GM23338 (cell line): ENCODE results near the gene TRIO. TPM values are rescaled to one million over a fixed set of nuclear protein-coding genes. Genes with fewer than 3 reads are reported as not detected.

Experiments used
- ATAC-seq: fragments of 200-7000 bp; cut with Tn5 transposase; 3 replicates; pipeline ENCODE4 v1.9.1; 2020
- DNase-seq: peaks from one replicate; pipeline ENCODE4 v3.0.0-alpha.2; 2015; ENCODE audit warnings: low spot score
- H2AFZ ChIP-seq: fragments of 200-600 bp; sonication (generic); 2 replicates; pipeline ENCODE4 v1.8.0; 2016; ENCODE audit warnings: antibody characterized with exemption, mild to moderate bottlenecking, moderate library complexity
- H3F3A ChIP-seq: fragments of 200-600 bp; sonication (generic); replicated peaks from 2 replicates; pipeline ENCODE4 v1.8.0; 2017; ENCODE audit warnings: antibody characterized with exemption, mixed run types, low read depth
- H3K27ac ChIP-seq: fragments of 200-600 bp; sonication (generic); 2 replicates; pipeline ENCODE4 v1.6.1; 2016; ENCODE audit warnings: low read depth
- H3K27me3 ChIP-seq: fragments of 200-600 bp; sonication (generic); 2 replicates; pipeline ENCODE4 v1.8.0; 2016; ENCODE audit warnings: mild to moderate bottlenecking, mixed run types, moderate library complexity; ENCODE audit not compliant: insufficient read depth
- H3K36me3 ChIP-seq: fragments of 200-600 bp; sonication (generic); 2 replicates; pipeline ENCODE4 v1.8.0; 2016; ENCODE audit warnings: mild to moderate bottlenecking; ENCODE audit not compliant: insufficient read depth
- H3K4me1 ChIP-seq: fragments of 200-600 bp; sonication (generic); 2 replicates; pipeline ENCODE4 v1.8.0; 2016; ENCODE audit warnings: mild to moderate bottlenecking, moderate library complexity; ENCODE audit not compliant: insufficient read depth
- H3K4me2 ChIP-seq: fragments of 200-600 bp; sonication (generic); 2 replicates; pipeline ENCODE4 v1.7.1; 2017; ENCODE audit warnings: mixed run types
- H3K4me3 ChIP-seq: fragments of 200-600 bp; sonication (generic); 2 replicates; pipeline ENCODE4 v1.6.1; 2016; ENCODE audit warnings: mixed run types
- H3K79me2 ChIP-seq: fragments of 200-600 bp; sonication (generic); replicated peaks from 2 replicates; pipeline ENCODE4 v1.8.0; 2017; ENCODE audit warnings: mild to moderate bottlenecking; ENCODE audit not compliant: insufficient read depth
- H3K9me2 ChIP-seq: fragments of 200-600 bp; sonication (generic); 2 replicates; pipeline ENCODE4 v1.8.0; 2017; ENCODE audit not compliant: insufficient read depth
- H4K20me1 ChIP-seq: fragments of 200-600 bp; sonication (generic); replicated peaks from 2 replicates; pipeline ENCODE4 v1.8.0; 2017; ENCODE audit warnings: mild to moderate bottlenecking; ENCODE audit not compliant: insufficient read depth
- H3K27ac Mint-ChIP-seq: 2 replicates; pipeline ENCODE4 v1.8.0; 2020; ENCODE audit warnings: inconsistent platforms, mild to moderate bottlenecking, moderate library complexity, mixed read lengths
- H3K27me3 Mint-ChIP-seq: 3 replicates; pipeline ENCODE4 v1.8.0; 2022; ENCODE audit warnings: low read depth, mild to moderate bottlenecking, moderate library complexity, mixed read lengths, inconsistent platforms; ENCODE audit not compliant: insufficient read depth, poor library complexity
- H3K36me3 Mint-ChIP-seq: 3 replicates; pipeline ENCODE4 v1.8.0; 2021; ENCODE audit warnings: low read depth, mild to moderate bottlenecking, inconsistent platforms, moderate library complexity, mixed read lengths
- H3K4me1 Mint-ChIP-seq: 3 replicates; pipeline ENCODE4 v1.8.0; 2020; ENCODE audit warnings: mild to moderate bottlenecking, inconsistent platforms, mixed read lengths
- H3K4me3 Mint-ChIP-seq: 3 replicates; pipeline ENCODE4 v1.8.0; 2021; ENCODE audit warnings: moderate library complexity, mild to moderate bottlenecking, inconsistent platforms, mixed read lengths
- H3K9me3 Mint-ChIP-seq: 3 replicates; pipeline ENCODE4 v1.8.0; 2020; ENCODE audit warnings: moderate library complexity, mild to moderate bottlenecking, inconsistent platforms, mixed read lengths
- CREB1 ChIP-seq: fragments of 250-450 bp; sonication (Bioruptor Pico); IDR thresholded peaks from 2 replicates; pipeline ENCODE4 v1.5.0; 2020; ENCODE audit warnings: low read depth, mild to moderate bottlenecking, moderate library complexity
- CTCF ChIP-seq, 2 experiments: fragments of 200-600 bp in 1 of 2; sonication (generic) in 1 of 2; conservative IDR thresholded peaks; 2 replicates each; pipeline versions ENCODE4 v1.5.1 to v1.6.1; 2016 to 2017; ENCODE audit warnings: antibody characterized with exemption in 2 of 2, low read depth in 2 of 2, mild to moderate bottlenecking in 2 of 2, moderate library complexity in 1 of 2
- ETS1 ChIP-seq: IDR thresholded peaks from 2 replicates; pipeline ENCODE4 v1.6.1; 2016; ENCODE audit warnings: antibody characterized with exemption
- EZH2 ChIP-seq: fragments of 200-600 bp; sonication (generic); IDR thresholded peaks from one replicate; pipeline ENCODE4 v1.8.0; 2017; ENCODE audit warnings: antibody characterized with exemption, mild to moderate bottlenecking, low read depth; ENCODE audit not compliant: unreplicated experiment
- EZH2phosphoT487 ChIP-seq: fragments of 200-600 bp; sonication (generic); IDR thresholded peaks from one replicate; pipeline ENCODE4 v1.8.1; 2018; ENCODE audit warnings: antibody characterized with exemption; ENCODE audit not compliant: unreplicated experiment
- JUNB ChIP-seq: IDR thresholded peaks from one replicate; pipeline ENCODE4 v1.6.1; 2016; ENCODE audit warnings: antibody characterized with exemption; ENCODE audit not compliant: unreplicated experiment
- NANOG ChIP-seq: IDR thresholded peaks from 2 replicates; pipeline ENCODE4 v1.6.1; 2016; ENCODE audit warnings: antibody characterized with exemption, borderline replicate concordance
- POLR2AphosphoS5 ChIP-seq: IDR thresholded peaks from 2 replicates; pipeline ENCODE4 v1.6.1; 2016; ENCODE audit warnings: antibody characterized with exemption, low read depth
- REST ChIP-seq: IDR thresholded peaks from one replicate; pipeline ENCODE4 v1.6.1; 2018; ENCODE audit warnings: antibody characterized with exemption; ENCODE audit not compliant: unreplicated experiment
- STAT1 ChIP-seq: IDR thresholded peaks from one replicate; pipeline ENCODE4 v1.6.1; 2016; ENCODE audit warnings: antibody characterized with exemption; ENCODE audit not compliant: unreplicated experiment
- ZNF114 ChIP-seq: fragments of 250-450 bp; sonication (Bioruptor Pico); IDR thresholded peaks from 2 replicates; pipeline ENCODE4 v1.5.0; 2020; ENCODE audit warnings: mild to moderate bottlenecking, moderate library complexity
- ZNF331 ChIP-seq: fragments of 250-450 bp; sonication (Bioruptor Pico); IDR thresholded peaks from 2 replicates; pipeline ENCODE4 v1.5.0; 2020; ENCODE audit warnings: low read depth, mild to moderate bottlenecking, moderate library complexity
- ZNF462 ChIP-seq: fragments of 250-450 bp; sonication (Bioruptor Pico); IDR thresholded peaks from 2 replicates; pipeline ENCODE4 v1.5.0; 2020; ENCODE audit warnings: mild to moderate bottlenecking, moderate library complexity
- polyA plus RNA-seq: library from polyadenylated mRNA; unstranded; fragments of >200 nt; fragmentation: Nextera tagmentation; extraction: Ambion mirVana; gene quantifications from 2 replicates; pipeline ENCODE4 v1.2.1, GENCODE V29; 2016
- total RNA-seq: library from RNA; depleted of rRNA; stranded (reverse); fragments of >200 nt; shearing (Covaris generic); gene quantifications from 2 replicates; pipeline ENCODE4 v1.2.3, GENCODE V29; 2014

Gene TRIO
- total and polyA plus RNA-seq, 2 experiments from 2014 or later, result 13.8 to 113 TPM

- peak overlapping the region; percentile 47; the same call in 1 of the 2 replicates for H3K27ac Mint-ChIP-seq
- no peaks in the 10 kb centered on the region for H3K27me3 ChIP-seq
- H3K79me2 ChIP-seq, result peaks cover 100% of the 10 kb centered on the region
- no peak overlapping the region for H2AFZ ChIP-seq
- TF ChIP-seq ETS1 (no peak), EZH2phosphoT487 (no peak), ZNF462 (CRISPR knock-in tag) (no peak), CREB1 (CRISPR knock-in tag) (no peak), EZH2 (no peak), REST (no peak), CTCF (conservative IDR thresholded peaks at IDR 0.05; ENCODE audit: low read depth in 2 of 2) (no peak), POLR2AphosphoS5 (no peak), NANOG (no peak), ZNF331 (CRISPR knock-in tag) (no peak), ZNF114 (CRISPR knock-in tag) (no peak), STAT1 (no peak), JUNB (no peak)
- no peak overlapping the region for H3K4me3 Mint-ChIP-seq
- ATAC-seq (no peak), DNase-seq (no peak)
- peaks cover 16% of the 10 kb centered on the region; the same call in 1 of the 2 replicates for H4K20me1 ChIP-seq
- H3K36me3 Mint-ChIP-seq, result no peaks in the 10 kb centered on the region
- no peak overlapping the region for H3K4me2 ChIP-seq
- no peaks in the 10 kb centered on the region for H3F3A ChIP-seq
- H3K9me2 ChIP-seq, result no peaks in the 10 kb centered on the region
- no peaks in the 10 kb centered on the region for H3K27me3 Mint-ChIP-seq
- H3K4me1 Mint-ChIP-seq, result peaks cover 52% of the 10 kb centered on the region
- H3K36me3 ChIP-seq, result no peaks in the 10 kb centered on the region
- H3K4me1 ChIP-seq, result peaks cover 51% of the 10 kb centered on the region
- H3K4me3 ChIP-seq, result no peak overlapping the region
- H3K27ac ChIP-seq, result no peak overlapping the region
- H3K9me3 Mint-ChIP-seq, result no peaks in the 10 kb centered on the region
Observed at GRCh38 chr5:14190194-14191164, 47.3 kb downstream of the TRIO start.
